NB4 (cell line): ENCODE results near the gene SEMA5A.

Experiments
- DNase-seq: peaks from one replicate; pipeline ENCODE4 v3.0.0; 2010; ENCODE audit warnings: low read depth
- H3K4me3 ChIP-seq: one replicate; pipeline ENCODE4 v1.5.1; 2011; ENCODE audit warnings: mild to moderate bottlenecking, low read depth, low read length, moderate library complexity
- CTCF ChIP-seq: IDR thresholded peaks from one replicate; pipeline ENCODE4 v1.5.1; 2012; ENCODE audit warnings: low read depth, low read length
- MAX ChIP-seq: IDR thresholded peaks from 2 replicates; pipeline ENCODE4 v1.6.1; 2011; ENCODE audit warnings: low read depth, low read length
- MYC ChIP-seq: IDR thresholded peaks from 2 replicates; pipeline ENCODE4 v1.6.1; 2011; ENCODE audit warnings: low read depth, low read length
- POLR2A ChIP-seq: IDR thresholded peaks from 2 replicates; pipeline ENCODE4 v1.6.1; 2011; ENCODE audit warnings: mild to moderate bottlenecking; ENCODE audit not compliant: insufficient read length; ENCODE audit errors: extremely low read depth

SEMA5A gene

GRCh38 chr5:9202636-9203035, 343.2 kb downstream of the SEMA5A start:
- TF ChIP-seq MAX: no peak
- no peak for TF ChIP-seq POLR2A
- no peak for TF ChIP-seq CTCF
- no peak for TF ChIP-seq MYC
- no peak overlapping the region for H3K4me3 ChIP-seq
- no peak for DNase-seq

GRCh38 chr5:9201761-9202160, 344.1 kb downstream of the SEMA5A start:
- H3K4me3 ChIP-seq: no peak overlapping the region
- DNase-seq: no peak
- TF ChIP-seq CTCF (no peak), POLR2A (no peak), MAX (no peak), MYC (no peak)

GRCh38 chr5:9201011-9201410, 344.9 kb downstream of the SEMA5A start:
- H3K4me3 ChIP-seq: no peak overlapping the region
- TF ChIP-seq MYC (no peak), CTCF (no peak), POLR2A (no peak), MAX (no peak)
- no peak for DNase-seq

- H3K4me3 ChIP-seq: no peak overlapping the region
- no peak for DNase-seq
- TF ChIP-seq POLR2A (no peak), MYC (no peak), MAX (no peak), CTCF (no peak)
These were observed 347.5 kb downstream of the SEMA5A start for GRCh38 chr5:9198394-9198793.

GRCh38 chr5:9197881-9198260, 348.0 kb downstream of the SEMA5A start:
- no peak for TF ChIP-seq MAX
- H3K4me3 ChIP-seq: no peak overlapping the region
- no peak for DNase-seq

- no peak for DNase-seq
- no peak overlapping the region for H3K4me3 ChIP-seq
These were observed 349.3 kb downstream of the SEMA5A start for GRCh38 chr5:9196403-9197227.

More at GRCh38 chr5:9196403-9197227, 349.3 kb downstream of the SEMA5A start:
- TF ChIP-seq MAX (no peak), CTCF (no peak), POLR2A (no peak), MYC (no peak)
